Coronary artery (tissue), 2 donors: ENCODE results near the gene MRPL9.

Experiments used
- DNase-seq: peaks from one replicate; pipeline ENCODE4 v3.0.0-alpha.2; 2017; ENCODE audit warnings: low spot score
- H3K27ac ChIP-seq, 2 donors: fragments of 200-600 bp; sonication (generic); one replicate each; pipeline ENCODE4 v1.5.1; 2016 to 2019
- H3K4me3 ChIP-seq: fragments of 200-600 bp; sonication (generic); 2 replicates; pipeline ENCODE4 v1.5.1; 2016; ENCODE audit warnings: mild to moderate bottlenecking, moderate library complexity
- CTCF ChIP-seq: fragments of 200-600 bp; sonication (generic); IDR thresholded peaks from one replicate; pipeline ENCODE4 v1.5.1; 2019; ENCODE audit warnings: antibody characterized with exemption

MRPL9 gene

GRCh38 chr1:151806170-151806569 is 42.9 kb upstream of the MRPL9 start:
- peak; percentile 64 for DNase-seq
- TF ChIP-seq CTCF: no peak
- Histone ChIP-seq H3K4me3 (no peak overlapping the region), H3K27ac (no peak overlapping the region)

- DNase-seq: peak; percentile 62
- H3K27ac ChIP-seq: no peak within 1 kb of the TSS
- TF ChIP-seq CTCF: no peak
- no peak within 1 kb of the TSS for H3K4me3 ChIP-seq
Measured at GRCh38 chr1:151805066-151805820, 41.9 kb upstream of the MRPL9 start, which contains the start of gene LINGO4. TSS of gene LINGO4 (minus strand) at chr1:151805419. CDS start at chr1:151802704, 2,715 bp downstream.

- DNase-seq: no peak
- H3K27ac ChIP-seq: no peak overlapping the region
- TF ChIP-seq CTCF: no peak
- H3K4me3 ChIP-seq: no peak overlapping the region
Measured at GRCh38 chr1:151803915-151804314, 40.6 kb upstream of the MRPL9 start.

GRCh38 chr1:151803164-151803563 is 39.9 kb upstream of the MRPL9 start:
- DNase-seq: peak; percentile 38
- no peak for TF ChIP-seq CTCF
- no peak overlapping the region for H3K4me3 ChIP-seq
- H3K27ac ChIP-seq: no peak overlapping the region

- no peak overlapping the region for H3K4me3 ChIP-seq
- no peak overlapping the region for H3K27ac ChIP-seq
- no peak for TF ChIP-seq CTCF
- peak; percentile 49 for DNase-seq
Measured at GRCh38 chr1:151802372-151802771, 39.1 kb upstream of the MRPL9 start.

- H3K27ac ChIP-seq: no peak overlapping the region
- no peak for DNase-seq
- no peak overlapping the region for H3K4me3 ChIP-seq
- TF ChIP-seq CTCF: no peak
Measured at GRCh38 chr1:151801846-151802245, 38.5 kb upstream of the MRPL9 start.

GRCh38 chr1:151801310-151801820 is 38.1 kb upstream of the MRPL9 start:
- no peak for TF ChIP-seq CTCF
- no peak for DNase-seq
- H3K4me3 ChIP-seq: no peak overlapping the region
- no peak overlapping the region for H3K27ac ChIP-seq
